ENCODE results near the gene ASS1.

ASS1 gene

DNA sequence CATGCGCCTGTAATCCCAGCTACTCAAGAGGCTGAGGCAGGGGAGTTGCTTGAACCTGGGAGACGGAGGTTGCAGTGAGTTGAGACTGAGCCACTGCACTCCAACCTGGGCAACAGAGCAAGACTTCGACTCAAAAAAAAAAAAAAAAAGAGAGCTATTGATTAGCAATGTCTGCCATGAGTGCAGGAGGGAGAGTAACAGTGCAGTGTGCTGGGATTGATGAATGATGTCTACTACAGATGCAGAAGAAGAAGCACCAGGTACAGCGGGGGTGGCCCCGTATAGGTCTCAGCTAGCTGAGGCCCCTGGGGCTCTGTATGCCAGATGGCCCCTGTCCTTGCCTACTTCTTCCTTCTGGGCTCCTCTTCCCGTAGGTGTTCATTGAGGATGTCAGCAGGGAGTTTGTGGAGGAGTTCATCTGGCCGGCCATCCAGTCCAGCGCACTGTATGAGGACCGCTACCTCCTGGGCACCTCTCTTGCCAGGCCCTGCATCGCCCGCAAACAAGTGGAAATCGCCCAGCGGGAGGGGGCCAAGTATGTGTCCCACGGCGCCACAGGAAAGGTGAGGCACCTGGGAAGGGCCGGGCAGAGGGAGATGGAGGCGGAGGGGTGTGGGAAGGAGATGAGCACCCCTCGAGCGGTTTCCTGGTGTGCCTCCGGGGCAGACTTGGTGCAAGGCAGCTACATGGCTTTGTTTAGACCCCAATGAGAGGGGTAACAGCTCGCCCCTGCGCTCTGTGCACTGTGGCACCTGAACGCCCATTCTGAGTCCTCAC is 13.5 kb downstream of the ASS1 start:
- no peak for DNase-seq

DNA sequence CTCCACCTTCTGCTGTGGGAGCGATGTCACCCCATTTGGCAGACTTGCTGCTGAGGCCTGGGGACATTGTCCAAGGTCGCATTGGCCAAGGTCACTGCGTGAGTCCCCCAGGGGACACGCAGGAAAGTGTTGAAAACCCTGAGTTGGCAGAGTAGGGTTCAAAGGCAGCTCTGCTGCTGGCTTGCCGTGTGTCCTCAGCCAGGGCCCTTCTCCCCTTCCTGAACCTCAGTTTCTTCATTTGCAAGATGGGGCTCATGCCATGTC is 14.0 kb downstream of the ASS1 start:
- no peak for DNase-seq

- no peak for DNase-seq
These were observed 14.4 kb downstream of the ASS1 start for GRCh38 chr9:130459151-130459550.

- no peak for DNase-seq
These were observed 15.3 kb downstream of the ASS1 start for GRCh38 chr9:130459941-130460669.

GRCh38 chr9:130461218-130461630 is 16.5 kb downstream of the ASS1 start:
- DNase-seq = peak; percentile 50 to 77

DNA sequence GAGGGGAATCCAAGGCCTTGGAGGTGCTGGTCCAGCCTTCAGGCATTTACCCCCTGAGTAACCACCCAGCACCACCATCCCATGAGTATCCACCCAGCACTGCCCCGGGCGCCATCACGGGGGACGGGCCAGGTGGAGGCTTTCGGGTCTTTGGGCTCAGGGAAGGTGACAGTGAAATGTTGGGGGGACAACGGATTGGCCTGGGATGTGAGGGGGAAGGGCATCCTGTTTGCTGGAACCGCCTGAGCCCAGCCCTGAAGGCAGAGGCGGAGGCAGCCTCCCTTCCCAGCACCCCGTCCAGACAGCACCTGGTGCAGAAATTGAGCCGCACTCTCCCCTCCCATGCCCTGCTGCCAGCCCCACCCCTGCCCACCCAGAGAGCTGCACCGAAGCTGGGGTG is 17.0 kb downstream of the ASS1 start:
- DNase-seq = no peak

- DNase-seq = no peak
These were observed 18.2 kb downstream of the ASS1 start for GRCh38 chr9:130462685-130463540.

GRCh38 chr9:130463763-130464745 is 19.3 kb downstream of the ASS1 start:
- DNase-seq = no peak

DNA sequence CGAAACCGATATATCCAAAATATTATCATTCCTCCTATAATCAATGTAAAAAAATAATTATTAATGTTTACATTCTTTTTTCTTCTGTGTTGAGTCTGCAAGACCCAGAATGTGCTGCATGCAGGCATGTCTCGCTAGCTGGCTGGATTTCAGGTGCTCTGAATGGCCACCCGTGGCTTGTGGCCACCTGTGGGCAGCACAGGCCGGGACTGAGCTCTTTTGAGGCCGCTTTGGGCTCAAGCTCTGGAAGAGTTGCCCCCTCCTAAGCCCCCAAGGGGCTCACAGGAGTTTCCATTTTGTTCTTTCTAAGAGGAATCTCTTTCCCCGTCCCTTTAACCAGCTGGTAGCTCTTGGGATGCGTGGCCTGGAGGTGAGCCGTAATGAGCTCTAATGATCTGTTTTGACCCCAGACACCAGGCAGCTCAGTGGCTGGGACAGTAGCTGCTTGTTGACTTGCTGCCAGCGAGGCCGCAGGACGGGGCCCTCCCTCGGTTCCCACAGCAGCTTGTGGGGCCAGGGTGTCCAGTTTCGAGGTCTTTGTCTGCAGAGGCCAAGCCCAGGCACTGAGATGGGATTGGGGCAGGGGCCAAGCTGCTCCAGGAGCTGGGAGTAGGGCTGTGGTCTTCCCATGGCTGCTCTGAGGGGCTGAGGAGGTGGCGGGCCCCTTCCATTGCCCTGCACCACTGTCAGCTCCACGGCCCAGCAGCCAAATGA is 20.8 kb downstream of the ASS1 start:
- no peak for DNase-seq

DNA sequence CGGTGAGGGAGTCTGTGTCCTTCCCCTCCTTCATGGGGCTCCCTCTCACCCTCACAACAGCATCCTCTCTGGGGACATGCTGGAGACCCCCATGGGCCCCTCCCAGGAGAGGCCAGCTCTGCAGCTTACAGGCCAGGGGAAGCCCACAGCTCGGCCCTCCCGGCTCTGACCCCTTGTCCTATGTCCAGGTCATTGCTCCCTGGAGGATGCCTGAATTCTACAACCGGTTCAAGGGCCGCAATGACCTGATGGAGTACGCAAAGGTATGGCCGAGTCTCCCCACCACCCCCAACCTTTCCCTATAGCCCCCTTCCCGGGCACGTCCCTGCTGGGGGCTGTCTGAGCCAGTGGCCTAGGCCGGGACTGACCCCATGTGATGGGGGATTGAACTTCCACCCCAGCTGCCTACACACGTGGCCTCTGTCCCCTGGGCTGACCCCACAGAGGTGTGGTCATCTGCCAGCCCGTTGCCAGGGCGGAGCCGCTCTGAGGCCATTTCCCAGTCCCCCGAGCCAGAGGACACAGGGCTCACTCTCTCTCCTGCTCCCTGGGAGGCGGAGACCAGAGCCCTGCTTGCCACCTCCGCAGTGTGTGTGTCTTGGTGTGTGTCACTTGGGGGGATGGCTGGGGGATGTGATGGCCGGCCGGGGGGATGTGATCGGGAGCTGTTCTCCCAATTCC is 21.9 kb downstream of the ASS1 start:
- DNase-seq = no peak

DNA sequence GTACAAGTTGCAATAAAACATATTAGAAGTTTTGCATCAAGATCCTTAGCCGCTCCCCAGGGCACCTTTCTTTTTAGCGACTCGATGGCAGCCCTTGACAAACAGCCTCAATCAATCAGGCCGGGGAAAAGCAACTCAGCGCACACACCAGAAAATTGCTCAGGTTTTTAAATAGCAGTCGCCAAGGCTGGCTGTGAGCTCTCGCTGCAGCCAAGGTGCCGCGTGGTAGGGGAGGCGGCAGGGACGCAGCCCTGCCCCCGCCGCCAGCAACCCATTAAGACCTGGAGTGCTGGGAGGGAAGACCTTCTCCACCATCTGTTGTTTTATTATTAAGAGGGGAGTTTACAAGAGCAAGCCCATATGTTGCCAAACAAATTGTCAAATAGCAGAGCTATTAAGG is 22.6 kb downstream of the ASS1 start:
- DNase-seq = no peak

GRCh38 chr9:130468566-130468965 is 23.8 kb downstream of the ASS1 start:
- DNase-seq = no peak

GRCh38 chr9:130470269-130470668 is 25.5 kb downstream of the ASS1 start:
- DNase-seq = no peak

DNA sequence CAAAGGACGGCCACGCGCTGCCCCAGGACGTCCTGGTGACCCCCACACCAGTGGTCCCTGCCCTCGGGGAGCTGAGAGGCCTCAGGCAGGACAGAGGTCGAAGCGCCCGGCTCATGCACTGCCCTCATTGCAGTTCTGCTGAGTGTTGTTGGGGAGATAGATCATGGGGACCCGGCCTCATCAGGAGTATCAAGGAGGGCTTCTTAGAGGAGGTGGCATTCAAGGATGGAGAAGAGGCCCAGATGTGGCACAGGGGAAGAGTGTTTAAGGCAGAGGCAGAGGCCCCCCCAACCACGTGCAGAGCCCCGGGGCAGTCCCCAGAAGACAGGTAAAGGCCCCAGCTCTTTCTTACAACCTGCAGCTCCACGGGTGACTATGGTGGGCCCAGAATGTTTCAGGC is 26.2 kb downstream of the ASS1 start:
- no peak for DNase-seq

DNA sequence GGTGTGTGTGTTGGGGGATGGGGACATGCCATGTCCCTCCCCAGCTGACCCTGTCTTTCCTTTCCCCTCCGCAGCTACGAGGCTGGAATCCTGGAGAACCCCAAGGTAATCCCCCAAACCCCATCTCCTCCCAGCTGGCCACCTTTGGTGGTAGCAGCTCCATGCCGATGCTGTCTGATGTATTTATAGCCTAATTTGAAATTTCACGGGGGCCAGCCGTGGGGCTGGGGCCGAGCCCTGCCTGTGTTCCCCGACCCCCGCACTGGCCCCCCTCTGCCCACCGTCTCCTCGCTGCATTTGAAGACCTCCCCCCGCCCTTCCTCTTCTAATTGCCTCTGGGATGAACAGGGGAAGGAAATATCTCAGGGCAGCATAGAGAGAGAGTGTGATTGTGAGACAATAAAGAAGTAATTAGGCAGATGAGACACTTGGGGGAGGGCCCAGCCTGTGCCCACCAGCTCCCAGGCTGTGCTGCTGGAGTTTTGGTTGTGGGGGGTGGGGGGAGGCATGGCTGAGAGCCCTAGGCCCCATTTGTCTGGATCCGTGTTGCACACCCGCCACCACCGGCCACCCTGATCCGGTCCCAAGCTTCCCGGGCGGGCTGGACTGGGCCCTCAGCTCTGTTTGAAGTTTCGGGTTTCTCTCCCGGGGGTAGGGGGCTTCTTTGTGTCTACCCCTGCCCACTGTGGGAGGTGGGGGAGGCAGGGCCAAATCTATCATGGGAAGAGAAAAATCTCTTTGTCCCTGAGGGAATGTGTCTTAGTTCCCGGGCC is 26.8 kb downstream of the ASS1 start:
- no peak for DNase-seq

GRCh38 chr9:130472184-130472705 is 27.5 kb downstream of the ASS1 start:
- no peak for DNase-seq

GRCh38 chr9:130473009-130473408 is 28.2 kb downstream of the ASS1 start:
- no peak for DNase-seq

DNA sequence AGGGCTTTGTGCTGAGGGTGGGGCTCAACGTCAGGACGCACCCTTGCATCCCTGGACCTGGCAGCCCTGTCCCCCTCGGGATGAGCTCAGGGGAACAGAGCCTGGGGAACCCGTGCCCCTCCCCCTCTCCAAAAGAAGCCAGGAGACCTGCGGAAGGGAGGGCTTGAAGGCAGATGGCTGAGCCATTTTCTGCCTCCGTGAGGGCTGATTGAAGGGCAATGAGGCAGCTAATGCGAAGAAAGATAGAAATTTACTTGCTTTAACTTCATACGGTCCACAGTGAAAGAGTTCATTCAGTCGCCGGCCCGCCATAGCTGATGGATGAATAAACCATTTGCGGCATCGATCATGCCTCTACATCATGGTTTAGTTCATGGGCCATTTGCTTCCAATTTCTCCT is 28.8 kb downstream of the ASS1 start:
- no peak for DNase-seq

DNA sequence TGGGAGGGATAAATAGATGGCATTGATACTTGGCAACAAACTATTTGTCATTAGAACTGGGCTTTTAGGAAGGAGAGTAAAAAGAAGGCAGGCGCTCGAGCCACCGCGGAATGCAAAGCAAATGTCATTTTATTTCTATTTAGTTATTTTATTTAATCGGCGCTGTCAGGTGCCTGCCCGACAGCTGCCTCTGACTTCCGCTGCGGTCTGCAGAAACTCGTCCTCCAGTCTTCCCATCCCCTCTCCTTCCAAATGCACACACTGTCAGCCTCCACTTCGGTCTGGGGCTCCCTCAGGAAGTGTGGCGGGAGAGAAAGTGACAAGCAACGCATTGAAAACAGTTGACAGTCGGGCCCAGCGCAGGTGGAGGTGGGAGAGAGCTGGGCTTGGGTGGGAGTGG is 29.3 kb downstream of the ASS1 start:
- no peak for DNase-seq

- no peak for DNase-seq
These were observed 31.5 kb downstream of the ASS1 start for GRCh38 chr9:130476151-130476730.
